ENCODE measurements around the gene AKAP8.

DNA sequence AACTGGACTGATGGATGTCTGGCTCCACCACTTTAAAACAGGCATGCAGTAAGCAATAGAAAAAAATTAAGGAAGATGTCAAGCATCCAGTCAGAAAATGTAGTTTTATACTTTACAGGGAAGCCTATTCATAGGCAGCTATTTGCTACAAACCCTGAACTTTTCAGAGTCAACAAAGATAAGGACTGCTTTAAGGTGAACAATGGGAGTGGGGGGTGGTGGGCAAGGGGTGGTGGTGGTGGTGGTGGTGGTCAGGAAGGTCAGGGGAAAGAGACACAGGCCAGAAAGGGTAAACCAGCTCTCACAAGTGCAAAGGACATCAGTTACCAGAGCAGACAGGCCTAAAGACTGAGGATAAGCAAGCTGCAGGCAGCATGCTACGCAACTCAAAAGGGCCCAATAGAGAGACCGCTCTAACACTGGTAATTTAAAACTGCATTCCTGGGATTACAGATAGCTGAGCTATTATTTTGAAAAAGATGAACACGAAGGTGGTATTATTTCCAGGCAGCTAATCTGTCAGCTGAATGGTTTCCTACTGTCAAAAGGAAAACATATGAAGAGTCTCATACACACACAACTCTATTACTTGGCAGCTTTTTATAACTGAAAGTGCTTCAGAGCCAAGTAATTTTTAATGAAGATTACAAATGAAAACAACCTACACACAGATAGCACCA, 62.1 kb downstream of the AKAP8 start:
- TF ChIP-seq, protein P1, sequence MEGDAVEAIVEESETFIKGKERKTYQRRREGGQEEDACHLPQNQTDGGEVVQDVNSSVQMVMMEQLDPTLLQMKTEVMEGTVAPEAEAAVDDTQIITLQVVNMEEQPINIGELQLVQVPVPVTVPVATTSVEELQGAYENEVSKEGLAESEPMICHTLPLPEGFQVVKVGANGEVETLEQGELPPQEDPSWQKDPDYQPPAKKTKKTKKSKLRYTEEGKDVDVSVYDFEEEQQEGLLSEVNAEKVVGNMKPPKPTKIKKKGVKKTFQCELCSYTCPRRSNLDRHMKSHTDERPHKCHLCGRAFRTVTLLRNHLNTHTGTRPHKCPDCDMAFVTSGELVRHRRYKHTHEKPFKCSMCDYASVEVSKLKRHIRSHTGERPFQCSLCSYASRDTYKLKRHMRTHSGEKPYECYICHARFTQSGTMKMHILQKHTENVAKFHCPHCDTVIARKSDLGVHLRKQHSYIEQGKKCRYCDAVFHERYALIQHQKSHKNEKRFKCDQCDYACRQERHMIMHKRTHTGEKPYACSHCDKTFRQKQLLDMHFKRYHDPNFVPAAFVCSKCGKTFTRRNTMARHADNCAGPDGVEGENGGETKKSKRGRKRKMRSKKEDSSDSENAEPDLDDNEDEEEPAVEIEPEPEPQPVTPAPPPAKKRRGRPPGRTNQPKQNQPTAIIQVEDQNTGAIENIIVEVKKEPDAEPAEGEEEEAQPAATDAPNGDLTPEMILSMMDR (IDR thresholded peaks at IDR 0.05) = no peak
- TF ChIP-seq POLR2A (IDR thresholded peaks at IDR 0.05) = no peak
